Measurements from ENCODE around the gene CTDSPL.

GRCh38 chr3:37859354-37859753 lies 2.3 kb upstream of the CTDSPL start:
- TF ChIP-seq NR2C2 (IDR thresholded peaks at IDR 0.05; ENCODE audit: borderline replicate concordance, control insufficient read depth, insufficient read length, low read depth) (no peak), RCOR1 (conservative IDR thresholded peaks at IDR 0.05; ENCODE audit: low read depth, low read length) (no peak), PML (IDR thresholded peaks at IDR 0.05; ENCODE audit: low read length) (no peak), ETV6 (conservative IDR thresholded peaks at IDR 0.05 in 1 of 2, IDR thresholded peaks at IDR 0.05 in 1 of 2; ENCODE audit: borderline replicate concordance in 1 of 2, low read depth in 1 of 2) (no peak), EZH2 (IDR thresholded peaks at IDR 0.05; ENCODE audit: borderline replicate concordance, control insufficient read depth, low read depth, low read length) (no peak), RAD21 (IDR thresholded peaks at IDR 0.05; ENCODE audit: insufficient read depth, low read depth, low read length) (no peak), TCF7 (IDR thresholded peaks at IDR 0.05; ENCODE audit: borderline replicate concordance) (no peak), HDAC6 (IDR thresholded peaks at IDR 0.05; ENCODE audit: unreplicated experiment) (no peak), CHD2 (IDR thresholded peaks at IDR 0.05; ENCODE audit: borderline replicate concordance, low read depth, low read length) (no peak), POLR2A (IDR thresholded peaks at IDR 0.05; ENCODE audit: low read depth, low read length) (no peak)
- TF ChIP-seq, protein P1, sequence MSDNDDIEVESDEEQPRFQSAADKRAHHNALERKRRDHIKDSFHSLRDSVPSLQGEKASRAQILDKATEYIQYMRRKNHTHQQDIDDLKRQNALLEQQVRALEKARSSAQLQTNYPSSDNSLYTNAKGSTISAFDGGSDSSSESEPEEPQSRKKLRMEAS (IDR thresholded peaks at IDR 0.05; ENCODE audit: low read depth, low read length), result no peak
- TF ChIP-seq, protein P2, sequence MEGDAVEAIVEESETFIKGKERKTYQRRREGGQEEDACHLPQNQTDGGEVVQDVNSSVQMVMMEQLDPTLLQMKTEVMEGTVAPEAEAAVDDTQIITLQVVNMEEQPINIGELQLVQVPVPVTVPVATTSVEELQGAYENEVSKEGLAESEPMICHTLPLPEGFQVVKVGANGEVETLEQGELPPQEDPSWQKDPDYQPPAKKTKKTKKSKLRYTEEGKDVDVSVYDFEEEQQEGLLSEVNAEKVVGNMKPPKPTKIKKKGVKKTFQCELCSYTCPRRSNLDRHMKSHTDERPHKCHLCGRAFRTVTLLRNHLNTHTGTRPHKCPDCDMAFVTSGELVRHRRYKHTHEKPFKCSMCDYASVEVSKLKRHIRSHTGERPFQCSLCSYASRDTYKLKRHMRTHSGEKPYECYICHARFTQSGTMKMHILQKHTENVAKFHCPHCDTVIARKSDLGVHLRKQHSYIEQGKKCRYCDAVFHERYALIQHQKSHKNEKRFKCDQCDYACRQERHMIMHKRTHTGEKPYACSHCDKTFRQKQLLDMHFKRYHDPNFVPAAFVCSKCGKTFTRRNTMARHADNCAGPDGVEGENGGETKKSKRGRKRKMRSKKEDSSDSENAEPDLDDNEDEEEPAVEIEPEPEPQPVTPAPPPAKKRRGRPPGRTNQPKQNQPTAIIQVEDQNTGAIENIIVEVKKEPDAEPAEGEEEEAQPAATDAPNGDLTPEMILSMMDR (IDR thresholded peaks at IDR 0.05 in 2 of 3, conservative IDR thresholded peaks at IDR 0.05 in 1 of 3; ENCODE audit: control insufficient read depth in 2 of 3, extremely low read depth in 1 of 3, insufficient read depth in 1 of 3, low read depth in 3 of 3, low read length in 3 of 3), result no peak

Data from GM12878 (cell line).